ENCODE measurements around the gene CHMP6. TPM values are rescaled to one million over a fixed set of nuclear protein-coding genes. Genes with fewer than 3 reads are reported as not detected.

CHMP6 gene
- total RNA-seq, 4 donors from 2014 or later, result 30.6 to 46.3 (median 40.2) TPM

DNA sequence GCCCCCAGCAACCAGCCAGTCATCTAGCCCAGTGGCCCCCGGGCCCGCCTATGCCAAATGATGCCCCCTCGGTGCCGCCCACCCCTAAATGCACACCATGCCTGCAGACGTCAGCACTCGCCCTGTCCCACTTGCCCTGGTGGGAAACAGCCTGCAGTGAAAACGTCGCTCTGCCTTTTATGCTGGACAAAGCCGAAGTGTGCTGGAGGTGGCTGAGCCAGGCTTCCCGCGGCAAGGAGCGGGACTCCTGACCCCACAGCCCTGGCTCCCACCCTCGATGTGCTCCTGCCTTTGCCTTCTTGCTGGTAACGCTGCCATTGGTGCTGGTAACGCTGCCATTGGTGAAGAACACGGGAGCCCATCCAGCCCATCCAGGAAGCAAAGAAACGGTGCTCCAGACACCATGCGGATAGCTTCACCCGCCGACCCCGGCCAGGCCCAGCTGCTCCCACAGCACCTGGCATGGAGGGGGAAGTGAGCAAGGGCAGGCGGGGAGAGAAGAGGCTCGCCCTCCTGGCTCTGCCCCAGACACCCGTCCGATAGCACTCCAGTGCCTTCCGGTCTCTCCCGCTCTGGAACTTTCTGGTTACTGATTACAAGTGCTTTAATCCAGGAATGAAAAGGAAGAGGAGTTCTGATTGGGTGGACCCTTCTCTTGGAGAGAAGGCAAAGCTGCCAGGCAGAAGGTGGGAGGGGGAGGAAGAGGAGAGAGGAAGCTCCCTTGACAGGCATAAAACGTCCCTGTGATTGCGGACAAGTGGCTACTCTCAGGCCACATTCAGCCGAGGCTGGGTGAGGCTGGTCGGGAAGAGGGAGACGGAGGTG is 39.3 kb downstream of the CHMP6 start:
- WGBS, 2 donors, result 69 to 75% methylated on average over 28 to 32 of the region's 32 CpGs
- no peak for DNase-seq (ENCODE audit: low spot score in 2 of 2)
- Histone ChIP-seq H3K4me3 (no peak overlapping the region), H3K27ac (no peak overlapping the region), H3K4me1 (peaks cover 0 to 56% (median 23%) of the 10 kb centered on the region in 4 donors), H3K27me3 (peaks cover 0 to 30% of the 10 kb centered on the region in 2 donors), H3K36me3 (peaks cover 0 to 21% (median 0%) of the 10 kb centered on the region in 3 donors), H3K9me3 (no peaks in the 10 kb centered on the region)
- TF ChIP-seq EP300 (IDR thresholded peaks at IDR 0.05), result no peak

DNA sequence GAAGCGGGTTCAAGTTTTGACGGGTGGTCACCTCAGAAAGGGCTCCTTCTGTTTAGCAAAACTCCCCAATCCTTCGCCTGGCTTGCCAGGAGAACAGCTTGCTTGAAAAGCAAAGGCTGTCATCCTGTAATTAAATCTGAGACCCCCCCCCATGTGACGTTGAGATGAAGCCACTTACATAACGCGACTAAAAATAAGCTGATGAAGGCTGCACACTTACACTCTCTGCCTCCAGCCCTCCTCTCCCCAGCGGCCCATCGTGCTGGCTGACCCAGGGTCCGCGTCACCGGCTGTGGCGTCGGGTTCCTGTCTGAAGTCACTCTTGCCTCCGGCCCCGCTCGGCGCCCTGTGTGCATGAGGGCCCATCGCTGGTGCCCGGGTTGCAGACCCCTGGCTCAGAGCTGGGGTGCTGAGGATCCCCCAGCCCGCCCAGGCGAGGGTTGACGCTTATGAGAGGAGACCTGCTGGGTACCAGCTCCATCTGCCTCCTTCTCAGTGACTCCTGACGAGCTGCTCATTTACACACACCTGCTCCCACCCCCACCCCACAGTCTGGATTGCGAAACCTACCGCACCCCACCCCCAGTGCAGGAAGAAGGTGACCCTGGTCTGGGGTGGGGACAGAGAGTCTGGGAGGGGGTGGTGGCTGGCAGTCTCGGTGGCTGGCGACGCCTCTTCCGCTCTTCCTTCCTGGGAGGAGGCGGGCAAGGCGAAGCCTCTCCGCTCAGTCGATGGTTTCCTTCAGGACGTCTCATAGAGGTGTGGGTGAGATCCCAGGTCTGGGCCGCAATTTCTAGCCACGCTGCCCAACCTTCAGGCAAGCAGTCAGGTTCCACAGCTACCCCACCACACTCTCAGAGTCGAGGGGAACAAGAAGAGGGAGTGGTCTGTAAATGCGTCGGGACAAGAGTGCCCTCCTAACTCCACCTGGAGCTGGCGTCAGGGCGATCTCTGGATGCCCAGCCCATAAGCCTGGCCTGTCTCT is 40.2 kb downstream of the CHMP6 start:
- no peak overlapping the region for H3K27ac ChIP-seq
- peaks cover 0 to 21% (median 0%) of the 10 kb centered on the region in 3 donors for H3K36me3 ChIP-seq
- peaks cover 0 to 22% of the 10 kb centered on the region in 2 donors for H3K27me3 ChIP-seq
- H3K4me1 ChIP-seq, result peaks cover 0 to 56% (median 22%) of the 10 kb centered on the region in 4 donors
- no peak for DNase-seq (ENCODE audit: low spot score in 2 of 2)
- 86 to 88% methylated on average over 33 to 38 of the region's 41 CpGs for WGBS, 2 donors
- no peak overlapping the region for H3K4me3 ChIP-seq
- H3K9me3 ChIP-seq, result no peaks in the 10 kb centered on the region
- no peak for TF ChIP-seq EP300 (IDR thresholded peaks at IDR 0.05)
- TF ChIP-seq POLR2A (IDR thresholded peaks at IDR 0.05), result no peak
- TF ChIP-seq, protein P1, sequence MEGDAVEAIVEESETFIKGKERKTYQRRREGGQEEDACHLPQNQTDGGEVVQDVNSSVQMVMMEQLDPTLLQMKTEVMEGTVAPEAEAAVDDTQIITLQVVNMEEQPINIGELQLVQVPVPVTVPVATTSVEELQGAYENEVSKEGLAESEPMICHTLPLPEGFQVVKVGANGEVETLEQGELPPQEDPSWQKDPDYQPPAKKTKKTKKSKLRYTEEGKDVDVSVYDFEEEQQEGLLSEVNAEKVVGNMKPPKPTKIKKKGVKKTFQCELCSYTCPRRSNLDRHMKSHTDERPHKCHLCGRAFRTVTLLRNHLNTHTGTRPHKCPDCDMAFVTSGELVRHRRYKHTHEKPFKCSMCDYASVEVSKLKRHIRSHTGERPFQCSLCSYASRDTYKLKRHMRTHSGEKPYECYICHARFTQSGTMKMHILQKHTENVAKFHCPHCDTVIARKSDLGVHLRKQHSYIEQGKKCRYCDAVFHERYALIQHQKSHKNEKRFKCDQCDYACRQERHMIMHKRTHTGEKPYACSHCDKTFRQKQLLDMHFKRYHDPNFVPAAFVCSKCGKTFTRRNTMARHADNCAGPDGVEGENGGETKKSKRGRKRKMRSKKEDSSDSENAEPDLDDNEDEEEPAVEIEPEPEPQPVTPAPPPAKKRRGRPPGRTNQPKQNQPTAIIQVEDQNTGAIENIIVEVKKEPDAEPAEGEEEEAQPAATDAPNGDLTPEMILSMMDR (IDR thresholded peaks at IDR 0.05), result no peak

DNA sequence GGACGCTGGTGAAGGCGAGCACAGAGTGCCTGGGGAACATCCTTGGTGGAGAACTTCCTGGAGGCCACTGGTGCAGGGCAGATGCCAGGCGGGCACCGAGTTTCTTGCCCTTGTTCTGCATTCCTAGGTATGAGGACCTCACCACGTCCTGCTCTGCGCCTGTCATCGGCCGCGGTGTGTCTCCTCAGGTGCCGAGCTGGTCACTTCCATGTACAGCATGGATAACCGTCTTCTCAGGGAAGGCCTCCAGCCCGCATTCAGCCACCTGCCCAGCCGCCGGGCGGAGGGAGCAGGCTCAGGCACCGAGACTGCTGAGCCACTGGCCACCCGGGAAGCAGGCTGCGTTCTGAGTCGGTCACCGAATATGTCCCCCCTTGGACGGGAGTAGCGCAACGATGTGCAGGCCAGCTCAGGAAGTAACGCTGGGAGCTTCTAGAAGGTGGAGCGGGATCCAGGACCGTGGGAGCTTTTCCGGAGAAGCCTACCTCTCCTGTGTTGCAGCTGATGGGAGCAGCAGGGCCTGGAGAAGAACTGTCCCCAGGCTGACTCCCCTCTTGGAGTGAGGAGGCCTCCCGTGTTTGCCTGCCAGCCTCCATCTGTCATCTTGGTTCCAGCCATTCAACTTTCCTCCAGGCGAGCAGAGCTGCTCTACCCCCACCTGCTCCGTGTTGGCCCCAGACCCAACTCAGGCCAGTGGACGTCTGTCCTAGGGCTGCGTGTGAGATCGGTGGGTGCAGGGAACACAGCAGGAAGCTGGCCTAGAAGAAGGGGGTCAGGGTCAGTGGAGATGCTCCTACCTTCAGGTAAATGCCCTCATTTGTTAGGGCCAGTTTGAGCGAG is 41.2 kb downstream of the CHMP6 start:
- 91% methylated on average over 30 to 33 of the region's 34 CpGs for WGBS, 2 donors
- TF ChIP-seq EP300 (IDR thresholded peaks at IDR 0.05) (no peak), POLR2A (IDR thresholded peaks at IDR 0.05) (no peak)
- TF ChIP-seq, protein P1 (IDR thresholded peaks at IDR 0.05), result no peak
- Histone ChIP-seq H3K4me1 (peaks cover 0 to 56% (median 24%) of the 10 kb centered on the region in 4 donors), H3K36me3 (peaks cover 0 to 21% (median 0%) of the 10 kb centered on the region in 3 donors), H3K27ac (peak overlapping the region in 2 of 4 donors; percentile 42 to 88), H3K9me3 (no peaks in the 10 kb centered on the region), H3K27me3 (peaks cover 0 to 12% of the 10 kb centered on the region in 2 donors), H3K4me3 (no peak overlapping the region)
- no peak for DNase-seq (ENCODE audit: low spot score in 2 of 2)

DNA sequence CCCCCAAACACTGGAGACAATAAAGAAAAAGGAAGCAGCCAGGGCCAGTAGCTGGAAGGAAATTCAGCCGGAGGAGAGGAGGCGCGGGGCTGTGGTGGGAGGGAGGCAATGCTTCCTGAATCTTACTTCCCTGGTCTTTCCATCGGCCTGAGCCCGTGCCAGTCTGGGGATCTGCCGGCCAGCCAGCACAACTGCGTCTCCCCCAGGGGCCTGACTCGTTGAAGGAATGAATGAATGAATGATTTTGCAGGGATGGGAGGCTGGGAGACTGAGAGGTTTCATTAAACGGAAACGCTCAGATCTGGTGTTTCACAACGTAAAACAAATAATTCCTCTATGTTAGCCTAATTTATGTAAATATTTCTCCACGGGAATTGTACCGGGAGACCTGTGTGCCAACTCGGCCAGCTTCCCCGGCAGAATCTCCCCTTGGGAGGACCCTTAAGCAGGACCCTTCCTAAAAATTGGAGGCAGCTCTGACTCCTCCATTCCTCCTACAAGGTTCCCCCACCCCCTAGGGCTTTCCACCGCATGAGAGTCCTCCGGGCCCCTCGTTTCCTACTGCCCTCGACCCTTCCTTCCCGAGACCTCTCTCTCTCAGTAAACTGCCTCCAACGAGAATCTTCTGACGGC is 42.0 kb downstream of the CHMP6 start:
- Histone ChIP-seq H3K27me3 (peaks cover 0 to 6% of the 10 kb centered on the region in 2 donors), H3K4me3 (peak overlapping the region; percentile 43 to 74 (median 60)), H3K9me3 (no peaks in the 10 kb centered on the region), H3K27ac (peak overlapping the region in 3 of 4 donors; percentile 66 to 88 (median 71)), H3K36me3 (peaks cover 0 to 21% (median 0%) of the 10 kb centered on the region in 3 donors), H3K4me1 (peaks cover 0 to 57% (median 28%) of the 10 kb centered on the region in 4 donors)
- 21% methylated on average over 22 of the region's 22 CpGs for WGBS, 2 donors
- TF ChIP-seq EP300 (IDR thresholded peaks at IDR 0.05), result no peak
- TF ChIP-seq POLR2A (IDR thresholded peaks at IDR 0.05), result no peak
- TF ChIP-seq, protein P1 (IDR thresholded peaks at IDR 0.05), result no peak
- DNase-seq (ENCODE audit: low spot score in 2 of 2), result no peak

Measured in tibial nerve (tissue), 4 donors.